Measurements from ENCODE around the gene UMAD1.

UMAD1 gene

DNA sequence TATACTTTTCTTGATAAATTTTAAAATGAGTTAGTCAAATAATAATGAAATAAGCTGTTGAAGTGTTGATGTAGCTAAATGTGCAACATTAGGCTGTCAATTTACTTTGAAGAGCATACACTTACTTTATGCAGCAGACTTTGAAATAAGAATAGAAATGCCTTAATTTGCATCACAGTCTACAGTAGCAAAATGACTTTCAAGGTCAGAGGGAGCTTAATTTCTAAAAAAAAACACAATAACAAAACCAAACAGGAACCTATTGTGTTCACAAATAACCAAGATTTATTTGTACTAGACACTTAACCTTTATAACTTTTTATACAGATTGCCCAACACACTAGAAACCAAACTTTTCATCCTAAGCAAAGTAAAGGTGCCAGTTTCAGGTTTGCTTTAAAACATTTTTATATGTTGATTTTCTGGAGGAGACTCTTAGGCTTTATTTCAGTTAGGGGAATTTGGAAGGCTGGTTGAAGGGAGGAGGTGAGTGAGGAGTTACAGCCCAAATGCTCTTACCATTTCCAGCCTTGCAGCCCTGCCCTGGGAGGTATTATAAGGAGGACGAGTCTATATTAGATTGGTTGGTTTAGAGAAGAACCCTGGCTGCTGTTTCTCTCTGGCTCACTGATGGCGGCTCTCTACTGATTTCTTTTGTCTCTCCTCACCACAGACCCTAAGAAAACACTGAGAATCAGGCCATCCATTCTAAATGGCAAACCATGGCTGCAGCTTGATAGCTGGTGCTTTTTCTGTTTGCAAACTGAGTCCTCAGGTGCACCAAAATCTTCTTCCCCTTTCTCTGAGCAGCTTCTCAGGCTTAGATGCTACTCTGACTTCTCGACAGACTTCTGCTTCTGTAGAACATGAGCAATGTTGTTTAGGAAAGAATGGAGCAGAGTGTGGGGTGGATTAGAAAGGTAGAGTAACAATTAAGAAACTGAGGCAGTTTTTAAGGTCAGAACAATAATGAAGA is 133.1 kb downstream of the UMAD1 start:
- H3K4me3 ChIP-seq (ENCODE audit: low read length), result peak overlapping the region; percentile 22
- H3F3A ChIP-seq (ENCODE audit: insufficient read depth, low read length), result peaks cover 10% of the 10 kb centered on the region
- no peaks in the 10 kb centered on the region for H3K36me3 ChIP-seq (replicated peaks; ENCODE audit: insufficient read depth, low read length)
- peak; percentile 45 for DNase-seq
- no peaks in the 10 kb centered on the region for H4K20me1 ChIP-seq (ENCODE audit: insufficient read depth, low read length)
- H3K27me3 ChIP-seq (replicated peaks; ENCODE audit: insufficient read depth, low read length), result no peaks in the 10 kb centered on the region
- TF ChIP-seq CTCF (IDR thresholded peaks at IDR 0.05; ENCODE audit: low read length) (no peak), EZH2 (optimal IDR thresholded peaks at IDR 0.05; ENCODE audit: low read depth, low read length) (no peak), EZH2phosphoT487 (IDR thresholded peaks at IDR 0.05; ENCODE audit: low read length) (no peak)
- peak overlapping the region; percentile 65 for H2AFZ ChIP-seq (ENCODE audit: low read length)
- no peaks in the 10 kb centered on the region for H3K9me3 ChIP-seq (replicated peaks; ENCODE audit: insufficient read depth, low read length)
- H3K79me2 ChIP-seq (ENCODE audit: low read length), result no peaks in the 10 kb centered on the region
- peak overlapping the region; percentile 64 for H3K27ac ChIP-seq (ENCODE audit: low read length)
- peak overlapping the region; percentile 9; the same call in 1 of the 2 replicates for H3K9ac ChIP-seq (ENCODE audit: low read length)
- H3K9me2 ChIP-seq (replicated peaks; ENCODE audit: insufficient read depth, low read length), result no peaks in the 10 kb centered on the region
- peak overlapping the region; percentile 65 for H3K4me2 ChIP-seq (ENCODE audit: low read depth, low read length)
- H3K4me1 ChIP-seq (ENCODE audit: low read length), result peaks cover 21% of the 10 kb centered on the region

DNA sequence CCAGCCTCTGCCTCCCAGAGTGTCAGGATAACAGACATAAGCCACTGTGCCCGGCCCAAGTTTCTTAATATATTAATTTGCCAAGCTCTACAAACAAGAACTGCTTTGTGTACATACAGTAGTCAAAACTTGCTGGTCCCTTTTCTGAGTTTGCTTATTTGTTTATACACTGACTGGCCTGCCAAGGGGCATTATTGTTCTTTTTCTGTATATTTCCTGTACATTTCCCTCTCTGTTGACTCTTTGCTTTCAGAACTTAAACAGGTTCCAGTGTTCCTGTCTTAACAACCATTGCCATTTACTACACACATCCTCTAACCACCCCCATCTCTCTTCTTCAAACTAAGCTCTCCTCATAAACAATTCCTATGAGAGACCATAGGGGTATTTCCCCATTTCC is 139.3 kb downstream of the UMAD1 start:
- no peak overlapping the region for H3K27ac ChIP-seq (ENCODE audit: low read length)
- no peaks in the 10 kb centered on the region for H3K9me2 ChIP-seq (replicated peaks; ENCODE audit: insufficient read depth, low read length)

DNA sequence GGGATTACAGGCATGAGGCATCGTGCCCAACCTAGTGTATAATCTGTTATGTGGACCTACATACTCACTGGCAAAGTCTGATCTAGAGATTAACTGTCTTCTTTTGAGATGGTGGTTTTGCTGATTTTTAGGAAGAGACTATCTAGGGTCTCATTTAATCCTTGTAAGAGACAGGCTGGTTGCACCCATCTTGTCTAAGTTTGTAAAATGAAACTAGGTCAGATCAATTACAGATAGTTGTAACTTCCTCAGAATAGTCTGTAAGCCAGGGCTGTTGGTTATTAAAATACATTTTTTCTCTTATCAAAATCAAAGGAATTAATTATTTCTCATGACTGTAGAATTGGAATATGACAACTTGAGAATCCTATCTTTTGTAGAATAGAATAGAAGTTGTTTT is 142.4 kb downstream of the UMAD1 start:
- Histone ChIP-seq H3K4me3 (ENCODE audit: low read length) (no peak overlapping the region), H3K79me2 (ENCODE audit: low read length) (no peaks in the 10 kb centered on the region)
- TF ChIP-seq CTCF (IDR thresholded peaks at IDR 0.05; ENCODE audit: low read length), result no peak
- TF ChIP-seq EZH2 (optimal IDR thresholded peaks at IDR 0.05; ENCODE audit: low read depth, low read length), result no peak

More for the DNA sequence above, 139.3 kb downstream of the UMAD1 start:
- Histone ChIP-seq H3K4me2 (ENCODE audit: low read depth, low read length) (no peak overlapping the region), H3K4me3 (ENCODE audit: low read length) (no peak overlapping the region), H3K79me2 (ENCODE audit: low read length) (no peaks in the 10 kb centered on the region), H3K36me3 (replicated peaks; ENCODE audit: insufficient read depth, low read length) (no peaks in the 10 kb centered on the region), H3K4me1 (ENCODE audit: low read length) (peaks cover 6% of the 10 kb centered on the region), H3F3A (ENCODE audit: insufficient read depth, low read length) (no peaks in the 10 kb centered on the region), H3K9ac (ENCODE audit: low read length) (no peak overlapping the region), H2AFZ (ENCODE audit: low read length) (no peak overlapping the region), H3K27me3 (replicated peaks; ENCODE audit: insufficient read depth, low read length) (no peaks in the 10 kb centered on the region), H3K9me3 (replicated peaks; ENCODE audit: insufficient read depth, low read length) (no peaks in the 10 kb centered on the region), H4K20me1 (ENCODE audit: insufficient read depth, low read length) (no peaks in the 10 kb centered on the region)
- no peak for DNase-seq
- TF ChIP-seq EZH2 (optimal IDR thresholded peaks at IDR 0.05; ENCODE audit: low read depth, low read length), result no peak
- no peak for TF ChIP-seq CTCF (IDR thresholded peaks at IDR 0.05; ENCODE audit: low read length)
- no peak for TF ChIP-seq EZH2phosphoT487 (IDR thresholded peaks at IDR 0.05; ENCODE audit: low read length)

More for the DNA sequence above, 142.4 kb downstream of the UMAD1 start:
- Histone ChIP-seq H3K9me2 (replicated peaks; ENCODE audit: insufficient read depth, low read length) (no peaks in the 10 kb centered on the region), H3K9me3 (replicated peaks; ENCODE audit: insufficient read depth, low read length) (no peaks in the 10 kb centered on the region), H3K27me3 (replicated peaks; ENCODE audit: insufficient read depth, low read length) (no peaks in the 10 kb centered on the region), H3K9ac (ENCODE audit: low read length) (no peak overlapping the region), H3K4me2 (ENCODE audit: low read depth, low read length) (no peak overlapping the region), H3K36me3 (replicated peaks; ENCODE audit: insufficient read depth, low read length) (no peaks in the 10 kb centered on the region), H3F3A (ENCODE audit: insufficient read depth, low read length) (no peaks in the 10 kb centered on the region), H3K4me1 (ENCODE audit: low read length) (peaks cover 4% of the 10 kb centered on the region), H4K20me1 (ENCODE audit: insufficient read depth, low read length) (no peaks in the 10 kb centered on the region), H2AFZ (ENCODE audit: low read length) (no peak overlapping the region), H3K27ac (ENCODE audit: low read length) (no peak overlapping the region)
- DNase-seq, result no peak

Data from MM.1S (cell line).